Cardiac fibroblast (primary cell): ENCODE data around the gene FAM219A.
A peak's percentile ranks its signal among the peaks of the same experiment; 100 is the strongest.

Experiments used
- DNase-seq, 2 donors: peaks; one replicate each; pipeline versions ENCODE4 v3.0.0 to v3.0.0-alpha.2; 2010; ENCODE audit warnings: low read depth in 2 of 2
- H3K4me3 ChIP-seq, 2 donors: replicated peaks in 1 of 2; 1 replicate in 1 of 2; 2 replicates in 1 of 2; pipeline ENCODE4 v1.5.1; 2011; ENCODE audit warnings: low read depth in 2 of 2, low read length in 2 of 2, mild to moderate bottlenecking in 2 of 2, moderate library complexity in 1 of 2
- TF ChIP-seq, protein P1 (sequence below): IDR thresholded peaks from one replicate; pipeline ENCODE4 v1.5.1; 2011; ENCODE audit warnings: low read depth, mild to moderate bottlenecking, low read length, inconsistent platforms

Gene FAM219A

DNA sequence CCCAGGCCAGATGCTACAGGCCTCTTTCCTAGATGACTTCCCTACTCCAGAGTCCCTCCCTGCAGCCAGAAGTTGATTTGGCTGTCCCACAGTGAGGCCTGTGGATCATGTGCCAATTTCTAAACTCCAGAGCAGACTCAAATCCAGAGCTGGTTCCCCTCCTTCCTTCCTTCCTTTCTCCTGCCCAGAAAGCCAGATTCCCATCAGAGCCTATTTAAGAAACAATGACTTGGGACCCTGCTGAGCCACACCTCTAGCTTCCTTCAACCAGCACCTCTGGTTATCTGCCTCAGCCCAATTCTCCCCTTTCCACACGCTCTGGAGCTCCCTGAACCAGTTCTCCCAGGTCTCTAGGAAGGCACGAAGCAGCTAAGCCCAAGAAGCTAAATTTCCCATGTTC is 7.2 kb downstream of the FAM219A start:
- H3K4me3 ChIP-seq: no peak overlapping the region
- DNase-seq: peak in 1 of 2 donors; percentile 15
- TF ChIP-seq, protein P1, sequence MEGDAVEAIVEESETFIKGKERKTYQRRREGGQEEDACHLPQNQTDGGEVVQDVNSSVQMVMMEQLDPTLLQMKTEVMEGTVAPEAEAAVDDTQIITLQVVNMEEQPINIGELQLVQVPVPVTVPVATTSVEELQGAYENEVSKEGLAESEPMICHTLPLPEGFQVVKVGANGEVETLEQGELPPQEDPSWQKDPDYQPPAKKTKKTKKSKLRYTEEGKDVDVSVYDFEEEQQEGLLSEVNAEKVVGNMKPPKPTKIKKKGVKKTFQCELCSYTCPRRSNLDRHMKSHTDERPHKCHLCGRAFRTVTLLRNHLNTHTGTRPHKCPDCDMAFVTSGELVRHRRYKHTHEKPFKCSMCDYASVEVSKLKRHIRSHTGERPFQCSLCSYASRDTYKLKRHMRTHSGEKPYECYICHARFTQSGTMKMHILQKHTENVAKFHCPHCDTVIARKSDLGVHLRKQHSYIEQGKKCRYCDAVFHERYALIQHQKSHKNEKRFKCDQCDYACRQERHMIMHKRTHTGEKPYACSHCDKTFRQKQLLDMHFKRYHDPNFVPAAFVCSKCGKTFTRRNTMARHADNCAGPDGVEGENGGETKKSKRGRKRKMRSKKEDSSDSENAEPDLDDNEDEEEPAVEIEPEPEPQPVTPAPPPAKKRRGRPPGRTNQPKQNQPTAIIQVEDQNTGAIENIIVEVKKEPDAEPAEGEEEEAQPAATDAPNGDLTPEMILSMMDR: no peak

- TF ChIP-seq, protein P1: no peak
- DNase-seq: no peak
- H3K4me3 ChIP-seq: no peak overlapping the region
Observed at GRCh38 chr9:34450644-34451043, 7.7 kb downstream of the FAM219A start.

DNA sequence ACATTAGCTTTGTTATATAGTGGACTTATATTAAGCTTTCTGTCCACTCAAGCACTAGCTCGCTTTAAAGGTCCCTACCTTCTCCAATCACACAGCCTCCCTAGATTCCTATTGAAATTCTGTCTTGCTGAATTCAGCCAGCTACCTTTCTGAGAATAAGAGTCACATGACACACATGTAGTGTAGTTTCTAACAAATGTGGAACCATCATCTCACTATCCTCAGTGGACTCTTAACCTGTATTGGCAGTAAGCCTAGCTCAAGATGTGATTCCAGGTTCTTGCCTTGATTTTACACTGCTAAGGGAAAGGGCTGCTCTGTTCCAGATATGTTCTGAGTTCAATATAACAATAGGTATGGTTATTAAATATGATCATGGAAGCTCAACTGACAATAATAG is 11.4 kb downstream of the FAM219A start:
- TF ChIP-seq, protein P1: no peak
- DNase-seq: no peak
- no peak overlapping the region for H3K4me3 ChIP-seq

DNA sequence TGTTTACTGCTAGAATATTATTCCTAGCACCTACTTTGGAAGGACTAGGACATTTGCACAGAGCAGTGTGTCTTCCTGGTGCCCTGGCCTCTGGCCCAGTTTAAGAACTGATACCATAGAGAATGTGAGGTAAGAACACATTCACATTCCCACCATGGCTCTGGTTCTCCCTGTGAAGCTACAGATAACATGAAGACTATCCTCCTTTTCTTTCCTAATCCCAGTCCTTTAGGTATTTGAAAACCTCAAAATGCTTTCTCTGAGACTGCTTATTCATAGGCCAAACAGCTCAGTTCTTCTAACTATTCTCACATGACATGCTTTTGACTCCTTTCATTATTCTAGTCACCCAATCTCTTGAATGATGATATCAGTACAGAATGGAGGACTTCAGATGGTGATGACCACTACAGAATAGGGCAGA is 11.9 kb downstream of the FAM219A start:
- peak; percentile 19 to 39 for DNase-seq
- TF ChIP-seq, protein P1: no peak
- H3K4me3 ChIP-seq: no peak overlapping the region

DNA sequence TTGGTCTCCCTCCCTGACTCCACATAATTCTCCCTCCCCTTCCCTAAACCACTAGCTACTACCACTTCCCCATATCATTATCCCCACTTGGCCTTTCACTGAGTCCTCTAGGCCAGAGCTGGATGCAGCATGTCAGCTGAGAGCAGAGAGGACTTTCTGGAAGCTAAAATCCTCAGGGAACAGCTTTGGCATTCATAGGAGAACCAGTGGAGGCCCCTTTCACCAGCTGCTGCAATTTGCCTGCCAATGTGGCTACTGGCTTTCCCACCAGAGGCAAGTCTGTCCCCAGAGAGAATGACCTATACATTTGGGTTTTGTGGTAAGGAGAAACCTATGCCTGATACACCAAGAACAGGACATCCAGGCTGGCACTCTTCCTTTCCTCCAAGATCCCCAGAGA is 14.4 kb downstream of the FAM219A start:
- H3K4me3 ChIP-seq: no peak overlapping the region
- TF ChIP-seq, protein P1: no peak
- no peak for DNase-seq

- no peak overlapping the region for H3K4me3 ChIP-seq
- DNase-seq: no peak
- TF ChIP-seq, protein P1: no peak
Observed at GRCh38 chr9:34443533-34443932, 14.8 kb downstream of the FAM219A start.

- TF ChIP-seq, protein P1: no peak
- no peak for DNase-seq
- no peak overlapping the region for H3K4me3 ChIP-seq
Observed at GRCh38 chr9:34442770-34443169, 15.6 kb downstream of the FAM219A start.
